ENCODE measurements around the gene OPCML.

The OPCML gene

DNA sequence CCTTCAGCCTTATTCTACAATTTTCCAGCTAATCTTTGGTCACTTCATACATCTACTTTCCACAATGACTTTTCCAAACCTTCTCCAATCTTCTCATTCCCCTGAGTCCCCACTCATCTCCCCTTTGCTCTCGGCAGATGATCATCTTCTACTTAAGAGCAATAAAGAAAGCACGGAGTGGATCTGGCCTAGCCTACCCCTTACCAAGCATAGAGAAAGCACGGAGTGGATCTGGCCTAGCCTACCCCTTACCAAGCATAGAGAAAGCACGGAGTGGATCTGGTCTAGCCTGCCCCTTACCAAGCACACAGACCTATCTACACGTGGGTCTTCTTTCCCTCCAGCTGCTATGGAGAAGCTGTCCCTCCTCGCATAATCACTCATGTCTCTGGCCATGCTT is 558.6 kb downstream of the OPCML start:
- Histone ChIP-seq H3K4me2 (no peak overlapping the region), H3K36me3 (ENCODE audit: insufficient read depth) (no peaks in the 10 kb centered on the region), H3K27me3 (ENCODE audit: insufficient read depth, low read depth) (no peaks in the 10 kb centered on the region), H3K79me2 (ENCODE audit: insufficient read depth, low read depth) (no peaks in the 10 kb centered on the region), H3K4me3 (IDR thresholded peaks at IDR 0.05; ENCODE audit: insufficient read depth, low read depth, low read length) (no peak overlapping the region), H2AFZ (ENCODE audit: low read depth) (no peak overlapping the region), H3K27ac (no peak overlapping the region), H3K4me1 (ENCODE audit: low read depth, poor library complexity, severe bottlenecking) (no peaks in the 10 kb centered on the region), H3K9ac (no peak overlapping the region), H4K20me1 (ENCODE audit: insufficient read depth) (no peaks in the 10 kb centered on the region)
- TF ChIP-seq, protein P1, sequence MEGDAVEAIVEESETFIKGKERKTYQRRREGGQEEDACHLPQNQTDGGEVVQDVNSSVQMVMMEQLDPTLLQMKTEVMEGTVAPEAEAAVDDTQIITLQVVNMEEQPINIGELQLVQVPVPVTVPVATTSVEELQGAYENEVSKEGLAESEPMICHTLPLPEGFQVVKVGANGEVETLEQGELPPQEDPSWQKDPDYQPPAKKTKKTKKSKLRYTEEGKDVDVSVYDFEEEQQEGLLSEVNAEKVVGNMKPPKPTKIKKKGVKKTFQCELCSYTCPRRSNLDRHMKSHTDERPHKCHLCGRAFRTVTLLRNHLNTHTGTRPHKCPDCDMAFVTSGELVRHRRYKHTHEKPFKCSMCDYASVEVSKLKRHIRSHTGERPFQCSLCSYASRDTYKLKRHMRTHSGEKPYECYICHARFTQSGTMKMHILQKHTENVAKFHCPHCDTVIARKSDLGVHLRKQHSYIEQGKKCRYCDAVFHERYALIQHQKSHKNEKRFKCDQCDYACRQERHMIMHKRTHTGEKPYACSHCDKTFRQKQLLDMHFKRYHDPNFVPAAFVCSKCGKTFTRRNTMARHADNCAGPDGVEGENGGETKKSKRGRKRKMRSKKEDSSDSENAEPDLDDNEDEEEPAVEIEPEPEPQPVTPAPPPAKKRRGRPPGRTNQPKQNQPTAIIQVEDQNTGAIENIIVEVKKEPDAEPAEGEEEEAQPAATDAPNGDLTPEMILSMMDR (conservative IDR thresholded peaks at IDR 0.05; ENCODE audit: low read depth, low read length) = no peak

DNA sequence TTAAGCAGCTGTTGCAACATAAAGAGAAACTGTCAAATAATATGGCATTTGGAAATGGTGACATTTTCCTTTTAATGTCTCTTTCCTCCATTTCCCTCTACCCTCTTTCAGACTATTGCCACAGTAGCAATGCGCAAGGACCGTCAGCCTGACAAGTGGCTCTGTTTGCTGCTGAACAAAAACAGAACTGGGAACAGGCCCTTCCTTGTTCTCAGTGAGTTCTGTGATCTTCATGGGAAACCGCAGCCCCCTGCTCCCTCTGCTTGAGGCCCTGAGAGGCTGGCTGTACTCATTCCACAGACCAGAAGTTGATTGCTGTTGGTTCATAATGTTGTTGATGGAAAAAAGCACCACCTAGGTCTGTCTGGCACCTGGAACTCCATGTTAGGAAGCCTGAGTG is 559.7 kb downstream of the OPCML start:
- no peak overlapping the region for H3K4me3 ChIP-seq (IDR thresholded peaks at IDR 0.05; ENCODE audit: insufficient read depth, low read depth, low read length)
- no peak overlapping the region for H3K4me2 ChIP-seq
- H4K20me1 ChIP-seq (ENCODE audit: insufficient read depth) = no peaks in the 10 kb centered on the region
- TF ChIP-seq, protein P1 (conservative IDR thresholded peaks at IDR 0.05; ENCODE audit: low read depth, low read length) = no peak
- no peak overlapping the region for H2AFZ ChIP-seq (ENCODE audit: low read depth)
- no peaks in the 10 kb centered on the region for H3K79me2 ChIP-seq (ENCODE audit: insufficient read depth, low read depth)
- no peak overlapping the region for H3K9ac ChIP-seq
- H3K27me3 ChIP-seq (ENCODE audit: insufficient read depth, low read depth) = no peaks in the 10 kb centered on the region
- no peak overlapping the region for H3K27ac ChIP-seq
- H3K4me1 ChIP-seq (ENCODE audit: low read depth, poor library complexity, severe bottlenecking) = no peaks in the 10 kb centered on the region
- H3K36me3 ChIP-seq (ENCODE audit: insufficient read depth) = no peaks in the 10 kb centered on the region

DNA sequence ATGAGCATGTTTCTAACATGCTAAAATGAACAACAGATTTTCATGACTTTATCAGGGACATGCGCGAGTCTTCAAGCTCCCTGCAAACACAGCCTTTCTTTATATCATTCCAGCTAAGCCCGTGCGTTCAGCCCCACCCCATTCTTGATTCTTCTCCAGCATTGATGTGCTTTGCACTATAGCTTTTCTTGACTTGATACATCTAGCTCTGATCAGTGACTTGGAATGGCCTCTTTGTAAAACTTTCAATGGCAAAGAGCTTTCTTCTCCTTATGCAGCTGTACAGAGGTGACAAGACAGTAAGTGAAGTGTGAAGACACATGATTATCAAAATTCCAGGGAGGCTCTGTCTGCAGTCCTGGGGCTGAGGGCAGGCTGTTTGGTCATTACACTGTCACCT is 561.0 kb downstream of the OPCML start:
- Histone ChIP-seq H3K4me2 (no peak overlapping the region), H3K4me3 (IDR thresholded peaks at IDR 0.05; ENCODE audit: insufficient read depth, low read depth, low read length) (no peak overlapping the region), H3K27me3 (ENCODE audit: insufficient read depth, low read depth) (no peaks in the 10 kb centered on the region), H3K9ac (no peak overlapping the region), H4K20me1 (ENCODE audit: insufficient read depth) (no peaks in the 10 kb centered on the region), H3K79me2 (ENCODE audit: insufficient read depth, low read depth) (no peaks in the 10 kb centered on the region), H2AFZ (ENCODE audit: low read depth) (no peak overlapping the region), H3K36me3 (ENCODE audit: insufficient read depth) (no peaks in the 10 kb centered on the region), H3K4me1 (ENCODE audit: low read depth, poor library complexity, severe bottlenecking) (no peaks in the 10 kb centered on the region), H3K27ac (no peak overlapping the region)
- TF ChIP-seq, protein P1 (conservative IDR thresholded peaks at IDR 0.05; ENCODE audit: low read depth, low read length) = no peak

DNA sequence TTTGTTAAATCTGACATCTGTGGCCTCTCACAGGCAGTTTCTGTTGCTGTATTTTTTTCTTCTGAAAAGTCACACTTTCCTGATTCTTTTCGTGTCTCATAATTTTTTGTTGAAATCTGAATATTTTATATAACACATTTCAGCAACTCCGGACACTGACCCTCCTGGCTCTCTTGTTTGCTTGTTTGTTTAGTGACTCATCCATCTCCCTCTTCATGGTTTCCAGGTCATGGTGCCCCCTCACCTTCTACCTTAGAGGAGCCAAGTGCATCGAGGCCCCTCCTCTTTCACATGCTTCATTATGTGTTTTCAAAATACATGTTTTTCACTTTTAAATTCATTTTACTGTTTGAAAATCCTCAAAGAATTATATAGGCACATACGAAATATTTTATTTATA is 562.4 kb downstream of the OPCML start:
- H3K4me1 ChIP-seq (ENCODE audit: low read depth, poor library complexity, severe bottlenecking) = no peaks in the 10 kb centered on the region
- H3K79me2 ChIP-seq (ENCODE audit: insufficient read depth, low read depth) = no peaks in the 10 kb centered on the region
- TF ChIP-seq, protein P1 (conservative IDR thresholded peaks at IDR 0.05; ENCODE audit: low read depth, low read length) = no peak
- H4K20me1 ChIP-seq (ENCODE audit: insufficient read depth) = no peaks in the 10 kb centered on the region
- H2AFZ ChIP-seq (ENCODE audit: low read depth) = no peak overlapping the region
- H3K27me3 ChIP-seq (ENCODE audit: insufficient read depth, low read depth) = no peaks in the 10 kb centered on the region
- H3K4me3 ChIP-seq (IDR thresholded peaks at IDR 0.05; ENCODE audit: insufficient read depth, low read depth, low read length) = no peak overlapping the region
- no peak overlapping the region for H3K4me2 ChIP-seq
- no peak overlapping the region for H3K27ac ChIP-seq
- H3K36me3 ChIP-seq (ENCODE audit: insufficient read depth) = no peaks in the 10 kb centered on the region
- H3K9ac ChIP-seq = no peak overlapping the region

DNA sequence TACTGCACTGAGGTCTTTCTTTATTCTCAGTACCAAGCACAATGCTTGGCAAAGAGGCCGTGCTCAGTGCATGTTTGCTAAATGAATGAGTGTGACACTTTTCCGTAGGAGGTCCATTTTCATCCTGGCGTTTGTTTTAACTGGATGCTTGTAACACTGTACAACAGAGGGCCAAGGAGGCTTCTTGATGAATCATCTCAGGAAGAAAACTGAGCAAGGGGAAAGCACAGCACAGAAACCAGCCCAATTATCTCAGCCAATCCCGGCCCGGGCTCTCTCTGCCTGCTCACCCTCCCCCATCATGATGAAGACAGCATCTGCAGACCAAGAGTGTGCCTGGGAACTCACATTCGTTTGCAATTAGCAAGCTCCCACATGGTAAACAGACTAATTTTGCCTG is 570.3 kb downstream of the OPCML start:
- H3K4me3 ChIP-seq (IDR thresholded peaks at IDR 0.05; ENCODE audit: insufficient read depth, low read depth, low read length) = no peak overlapping the region
- H2AFZ ChIP-seq (ENCODE audit: low read depth) = no peak overlapping the region

More for the DNA sequence above, 570.3 kb downstream of the OPCML start:
- H4K20me1 ChIP-seq (ENCODE audit: insufficient read depth) = no peaks in the 10 kb centered on the region
- H3K36me3 ChIP-seq (ENCODE audit: insufficient read depth) = no peaks in the 10 kb centered on the region
- no peaks in the 10 kb centered on the region for H3K27me3 ChIP-seq (ENCODE audit: insufficient read depth, low read depth)
- H3K79me2 ChIP-seq (ENCODE audit: insufficient read depth, low read depth) = no peaks in the 10 kb centered on the region
- TF ChIP-seq, protein P1 (conservative IDR thresholded peaks at IDR 0.05; ENCODE audit: low read depth, low read length) = no peak
- H3K27ac ChIP-seq = no peak overlapping the region
- H3K4me2 ChIP-seq = no peak overlapping the region
- H3K9ac ChIP-seq = no peak overlapping the region
- no peaks in the 10 kb centered on the region for H3K4me1 ChIP-seq (ENCODE audit: low read depth, poor library complexity, severe bottlenecking)

Measured in KMS-11 (cell line).